Activated B cell treated with CpG ODN at 0.5 μM for 24 hours (primary cell): ENCODE measurements around the gene GRPEL2. TPM values are rescaled to one million over a fixed set of nuclear protein-coding genes. Genes with fewer than 3 reads are reported as not detected.
"Not testable (repeated sequence)": the region's sequence is repeated elsewhere in the genome, so short reads cannot be mapped to it uniquely, and the experiment has no call there.

ENCODE experiments used
- ATAC-seq: fragments of 200-7000 bp; cut with Tn5 transposase; one replicate; pipeline ENCODE4 v1.10.0; 2021; ENCODE audit warnings: low read depth, mild to moderate bottlenecking, moderate library complexity
- CTCF ChIA-PET: fragments of 350-600 bp; sonication (Branson Sonifier 250); formaldehyde crosslinking; loops from one replicate; lab custom pipeline; 2021; ENCODE audit warnings: antibody characterized with exemption; lab: Charles Lee
- POLR2A ChIA-PET: fragments of 350-600 bp; sonication (Branson Sonifier 250); formaldehyde crosslinking; loops from one replicate; lab custom pipeline; 2021; ENCODE audit warnings: antibody characterized with exemption; lab: Charles Lee
- DNase-seq: peaks from one replicate; pipeline ENCODE4 v3.0.0; 2022
- H3K27ac Mint-ChIP-seq: one replicate; pipeline ENCODE4 v1.8.0; 2020; ENCODE audit warnings: mixed read lengths
- H3K27me3 Mint-ChIP-seq: one replicate; pipeline ENCODE4 v1.8.0; 2021; ENCODE audit warnings: mixed read lengths
- H3K36me3 Mint-ChIP-seq: one replicate; pipeline ENCODE4 v1.8.0; 2021; ENCODE audit warnings: low read depth, mixed read lengths
- H3K4me1 Mint-ChIP-seq: one replicate; pipeline ENCODE4 v1.8.0; 2021; ENCODE audit warnings: mixed read lengths
- H3K4me3 Mint-ChIP-seq: one replicate; pipeline ENCODE4 v1.8.0; 2020; ENCODE audit warnings: mild to moderate bottlenecking, mixed read lengths
- H3K9me3 Mint-ChIP-seq: one replicate; pipeline ENCODE4 v1.8.0; 2020; ENCODE audit warnings: mixed read lengths
- intact Hi-C: fragments of 100-400 bp; cut with micrococcal nuclease; formaldehyde crosslinking; loops from one replicate; pipeline ENCODE4 v1.15.1; 2024
- total RNA-seq: library from RNA; stranded (reverse); gene quantifications from 2 replicates; pipeline ENCODE4 v1.2.3, GENCODE V29; 2022
- TF ChIP-seq, protein P1 (sequence below): fragments of 200-600 bp; IDR thresholded peaks from one replicate; pipeline ENCODE4 v1.8.0; 2022; ENCODE audit warnings: antibody characterized with exemption, mild to moderate bottlenecking

Gene GRPEL2
- total RNA-seq, 1 donor from 2014 or later: 14.0 TPM

DNA sequence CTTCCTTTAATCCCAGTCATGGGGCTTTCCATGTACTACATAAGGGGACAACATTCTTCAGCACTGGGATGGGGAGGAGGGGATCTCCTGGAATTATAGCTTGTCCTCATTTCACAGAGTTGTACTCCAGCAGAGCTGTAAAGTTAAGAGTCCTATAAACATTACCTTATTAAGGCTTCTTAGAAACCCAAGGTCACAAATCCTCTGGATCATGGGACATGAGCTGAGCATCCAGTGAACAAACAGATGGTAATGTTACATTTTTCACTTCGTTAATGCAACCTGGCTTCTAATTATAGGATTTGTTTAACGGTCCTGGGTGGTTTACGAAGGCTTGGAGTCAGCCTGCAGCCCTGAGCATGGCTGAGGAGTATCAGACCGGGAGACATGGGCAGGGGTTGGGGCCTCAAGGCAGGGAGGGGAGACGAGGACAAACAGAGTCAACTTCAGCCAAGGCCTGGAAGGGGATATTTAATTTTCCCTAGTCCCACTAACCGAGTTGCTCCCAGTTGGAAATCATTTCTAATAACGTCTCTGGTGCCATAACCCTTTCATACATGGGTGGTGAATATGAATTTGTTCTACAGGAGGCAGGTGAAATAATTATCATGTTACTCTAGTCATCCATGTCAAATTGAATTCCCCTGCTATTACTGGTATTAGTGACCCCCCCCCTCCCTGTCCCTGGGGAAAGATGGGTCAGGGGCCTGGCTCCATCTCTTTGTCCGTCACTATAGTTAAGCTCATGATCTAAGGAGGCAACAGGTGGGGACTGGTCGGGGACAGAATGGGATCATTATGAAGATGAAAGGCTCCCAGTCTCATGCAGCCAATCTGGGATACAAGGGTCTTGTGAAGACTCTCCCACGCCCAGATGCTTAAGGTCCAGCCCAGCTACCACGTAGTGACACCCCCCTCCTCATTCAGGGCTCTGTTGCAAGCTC, 44.5 kb downstream of the GRPEL2 start:
- DNase-seq: no peak
- Mint-ChIP-seq H3K4me1 (no peaks in the 10 kb centered on the region), H3K27me3 (peaks cover 3% of the 10 kb centered on the region), H3K36me3 (no peaks in the 10 kb centered on the region), H3K9me3 (no peaks in the 10 kb centered on the region), H3K27ac (no peak overlapping the region), H3K4me3 (no peak overlapping the region)
- POLR2A ChIA-PET: no interaction called here
- intact Hi-C loops: no loop called here
- TF ChIP-seq, protein P1, sequence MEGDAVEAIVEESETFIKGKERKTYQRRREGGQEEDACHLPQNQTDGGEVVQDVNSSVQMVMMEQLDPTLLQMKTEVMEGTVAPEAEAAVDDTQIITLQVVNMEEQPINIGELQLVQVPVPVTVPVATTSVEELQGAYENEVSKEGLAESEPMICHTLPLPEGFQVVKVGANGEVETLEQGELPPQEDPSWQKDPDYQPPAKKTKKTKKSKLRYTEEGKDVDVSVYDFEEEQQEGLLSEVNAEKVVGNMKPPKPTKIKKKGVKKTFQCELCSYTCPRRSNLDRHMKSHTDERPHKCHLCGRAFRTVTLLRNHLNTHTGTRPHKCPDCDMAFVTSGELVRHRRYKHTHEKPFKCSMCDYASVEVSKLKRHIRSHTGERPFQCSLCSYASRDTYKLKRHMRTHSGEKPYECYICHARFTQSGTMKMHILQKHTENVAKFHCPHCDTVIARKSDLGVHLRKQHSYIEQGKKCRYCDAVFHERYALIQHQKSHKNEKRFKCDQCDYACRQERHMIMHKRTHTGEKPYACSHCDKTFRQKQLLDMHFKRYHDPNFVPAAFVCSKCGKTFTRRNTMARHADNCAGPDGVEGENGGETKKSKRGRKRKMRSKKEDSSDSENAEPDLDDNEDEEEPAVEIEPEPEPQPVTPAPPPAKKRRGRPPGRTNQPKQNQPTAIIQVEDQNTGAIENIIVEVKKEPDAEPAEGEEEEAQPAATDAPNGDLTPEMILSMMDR: no peak
- CTCF ChIA-PET: no interaction called here
- ATAC-seq: no peak

DNA sequence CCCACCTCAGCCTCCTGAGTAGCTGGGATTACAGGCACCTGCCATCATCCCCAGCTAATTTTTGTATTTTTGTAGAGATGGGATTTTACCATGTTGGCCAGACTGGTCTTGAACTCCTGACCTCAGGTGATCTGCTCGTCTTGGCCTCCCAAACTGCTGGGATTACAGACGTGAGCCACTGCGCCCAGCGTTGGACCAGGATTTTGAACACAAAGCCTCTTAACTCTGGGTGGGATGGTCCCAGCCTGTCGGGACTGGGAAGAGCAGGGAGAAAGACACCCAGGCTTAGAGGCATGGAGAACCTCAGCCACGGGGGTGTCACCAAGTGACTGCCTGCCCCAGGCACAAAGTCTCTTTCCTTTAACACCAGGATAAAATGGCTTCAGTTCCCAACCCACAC, 45.8 kb downstream of the GRPEL2 start:
- POLR2A ChIA-PET, DNase-seq, H3K27me3 Mint-ChIP-seq, CTCF ChIA-PET, H3K4me3 Mint-ChIP-seq, H3K27ac Mint-ChIP-seq, intact Hi-C loops, H3K36me3 Mint-ChIP-seq, H3K4me1 Mint-ChIP-seq, H3K9me3 Mint-ChIP-seq, ATAC-seq: not testable (repeated sequence)

DNA sequence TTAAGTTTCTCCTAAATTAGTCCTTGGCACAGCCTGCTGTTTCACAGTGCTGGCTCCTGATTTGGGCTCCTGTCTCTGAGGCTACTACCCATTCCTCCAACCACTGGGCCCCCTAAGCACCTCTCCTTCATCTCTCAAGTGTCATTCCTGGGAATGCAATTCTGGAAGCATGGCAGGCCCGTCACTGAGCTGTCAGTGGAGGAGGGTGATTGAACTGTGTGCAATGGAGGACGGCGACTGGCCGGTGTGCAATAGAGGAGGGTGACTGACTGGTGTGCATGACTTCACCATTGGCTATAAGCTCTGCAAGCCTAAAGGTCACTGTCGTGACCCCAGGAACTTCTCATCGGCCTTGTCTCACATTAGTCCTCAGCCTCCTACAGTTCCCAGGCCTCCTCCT, 46.2 kb downstream of the GRPEL2 start:
- Mint-ChIP-seq H3K27ac (no peak overlapping the region), H3K36me3 (no peaks in the 10 kb centered on the region), H3K4me1 (no peaks in the 10 kb centered on the region), H3K4me3 (no peak overlapping the region), H3K9me3 (no peaks in the 10 kb centered on the region), H3K27me3 (peaks cover 3% of the 10 kb centered on the region)
- POLR2A ChIA-PET: no interaction called here
- ATAC-seq (no peak), DNase-seq (no peak)
- CTCF ChIA-PET: no interaction called here
- intact Hi-C loops: no loop called here
- TF ChIP-seq, protein P1: no peak

DNA sequence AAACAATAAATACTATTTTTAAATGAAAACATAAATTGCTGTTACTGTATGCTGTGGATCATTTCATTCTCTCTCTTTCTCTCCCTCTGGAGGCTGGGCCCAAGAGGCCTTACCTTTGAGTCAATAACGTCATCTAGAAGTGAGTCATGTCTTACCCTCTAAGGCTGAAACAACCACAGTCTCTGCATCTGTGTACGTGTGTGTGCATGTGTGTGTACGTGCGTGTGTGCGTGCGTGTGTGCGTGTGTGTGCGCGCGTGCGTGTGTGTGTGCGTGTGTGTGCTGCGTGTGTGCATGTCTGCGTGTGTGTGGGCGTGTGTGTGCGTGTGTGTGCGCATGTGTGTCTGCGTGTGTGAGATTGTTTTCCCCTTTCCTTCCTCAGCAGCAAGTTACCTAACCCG, 47.4 kb downstream of the GRPEL2 start:
- DNase-seq (no peak), ATAC-seq (no peak)
- Mint-ChIP-seq H3K9me3 (no peaks in the 10 kb centered on the region), H3K4me1 (no peaks in the 10 kb centered on the region), H3K27me3 (peaks cover 2% of the 10 kb centered on the region), H3K4me3 (no peak overlapping the region), H3K36me3 (no peaks in the 10 kb centered on the region), H3K27ac (no peak overlapping the region)
- CTCF ChIA-PET: no interaction called here
- intact Hi-C loops: no loop called here
- POLR2A ChIA-PET: no interaction called here
- TF ChIP-seq, protein P1: no peak

DNA sequence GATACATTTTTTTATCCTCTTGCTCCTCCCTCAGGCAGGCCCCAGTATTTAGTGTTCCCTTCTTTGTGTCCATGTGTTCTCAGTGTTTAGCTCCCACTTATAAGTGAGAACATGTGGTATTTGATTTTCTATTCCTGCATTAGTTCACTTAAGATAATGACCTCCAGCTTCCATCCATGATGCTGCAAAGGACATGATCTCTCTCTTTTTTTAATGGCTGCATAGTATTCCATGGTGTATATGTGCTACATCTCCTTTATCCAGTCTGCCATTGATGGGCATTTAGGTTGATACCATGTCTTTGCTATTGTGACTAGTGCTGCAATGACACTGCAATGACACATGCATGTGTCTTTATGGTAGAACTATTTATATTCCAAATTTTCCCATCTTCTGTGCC, 49.7 kb downstream of the GRPEL2 start:
- ATAC-seq, H3K9me3 Mint-ChIP-seq, H3K27ac Mint-ChIP-seq, DNase-seq, H3K4me1 Mint-ChIP-seq, intact Hi-C loops, H3K36me3 Mint-ChIP-seq, POLR2A ChIA-PET, H3K27me3 Mint-ChIP-seq, CTCF ChIA-PET, H3K4me3 Mint-ChIP-seq: not testable (repeated sequence)

DNA sequence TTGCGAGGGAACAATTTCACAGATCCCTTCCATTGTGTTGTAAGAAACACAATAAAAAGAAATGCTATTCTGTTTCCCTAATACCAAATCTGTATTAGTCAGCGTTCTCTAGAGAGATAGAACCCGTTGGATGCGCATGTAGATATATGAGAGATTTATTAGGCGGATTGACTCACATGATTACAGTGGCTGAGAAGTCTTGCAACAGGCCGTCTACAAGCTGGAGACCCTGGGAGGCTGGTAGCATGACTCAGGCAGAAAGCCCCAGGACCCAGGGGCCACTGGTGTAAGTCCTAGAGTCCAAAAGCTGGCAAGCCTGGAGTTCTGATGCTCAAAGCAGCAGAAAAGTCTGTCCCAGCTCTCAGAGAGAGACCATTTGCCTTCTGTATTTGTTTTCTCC, 52.2 kb downstream of the GRPEL2 start:
- TF ChIP-seq, protein P1: no peak
- ATAC-seq: no peak
- Mint-ChIP-seq H3K9me3 (no peaks in the 10 kb centered on the region), H3K4me1 (no peaks in the 10 kb centered on the region), H3K27ac (no peak overlapping the region), H3K36me3 (no peaks in the 10 kb centered on the region), H3K4me3 (no peak overlapping the region), H3K27me3 (peaks cover 10% of the 10 kb centered on the region)
- ChIA-PET POLR2A (no interaction called here), CTCF (no interaction called here)
- intact Hi-C loops: no loop called here
- DNase-seq: no peak

DNA sequence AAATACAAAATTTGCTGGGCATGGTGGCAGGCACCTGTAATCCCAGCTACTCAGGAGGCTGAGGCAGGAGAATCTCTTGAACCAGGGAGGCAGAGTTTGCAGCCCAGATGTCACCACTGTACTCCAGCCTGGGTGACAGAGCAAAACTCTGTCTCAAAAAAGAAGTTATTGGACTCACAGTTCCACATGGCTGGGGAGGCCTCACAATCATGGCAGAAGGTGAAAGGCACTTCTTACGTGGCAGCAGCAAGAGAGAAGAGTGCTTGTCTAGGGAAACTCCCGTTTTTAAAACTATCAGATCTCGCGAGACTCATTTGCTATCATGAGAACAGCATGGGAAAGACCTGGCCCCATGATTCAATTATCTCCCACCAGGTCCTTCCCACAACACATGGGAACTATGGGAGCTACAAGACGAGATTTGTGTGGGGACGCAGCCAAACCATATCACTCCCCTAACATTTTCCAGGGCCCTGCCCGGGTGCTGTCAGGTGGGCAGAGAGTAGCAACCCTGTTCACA, 53.5 kb downstream of the GRPEL2 start:
- DNase-seq, H3K4me1 Mint-ChIP-seq, H3K4me3 Mint-ChIP-seq, CTCF ChIA-PET, ATAC-seq, intact Hi-C loops, H3K36me3 Mint-ChIP-seq, POLR2A ChIA-PET, H3K9me3 Mint-ChIP-seq, H3K27ac Mint-ChIP-seq: not testable (repeated sequence)
- H3K27me3 Mint-ChIP-seq: peaks cover 10% of the 10 kb centered on the region
